Mucosa of rectum (tissue), 2 donors: ENCODE results near the gene LPP.

Experiments used
- H3K27ac ChIP-seq, 2 donors: one replicate each; pipeline ENCODE4 v1.7.0; 2013; ENCODE audit warnings: inconsistent platforms in 2 of 2, low read depth in 2 of 2, low read length in 2 of 2
- H3K27me3 ChIP-seq, 2 donors: one replicate each; pipeline ENCODE4 v1.7.0; 2013; ENCODE audit warnings: low read length in 2 of 2; ENCODE audit not compliant: control insufficient read depth in 2 of 2, insufficient read depth in 2 of 2
- H3K36me3 ChIP-seq, 2 donors: one replicate each; pipeline ENCODE4 v1.7.0; 2013; ENCODE audit warnings: low read length in 2 of 2; ENCODE audit not compliant: control insufficient read depth in 2 of 2, insufficient read depth in 2 of 2
- H3K4me1 ChIP-seq, 2 donors: one replicate each; pipeline ENCODE4 v1.7.0; 2013; ENCODE audit warnings: low read length in 2 of 2, mild to moderate bottlenecking in 1 of 2; ENCODE audit not compliant: control insufficient read depth in 2 of 2, insufficient read depth in 2 of 2
- H3K4me3 ChIP-seq, 2 donors: one replicate each; pipeline ENCODE4 v1.7.0; 2013; ENCODE audit warnings: low read length in 2 of 2
- H3K9ac ChIP-seq, 2 donors: one replicate each; pipeline ENCODE4 v1.7.0; 2013; ENCODE audit warnings: low read length in 2 of 2, low read depth in 1 of 2, mild to moderate bottlenecking in 1 of 2
- H3K9me3 ChIP-seq, 2 donors: one replicate each; pipeline ENCODE4 v1.7.0; 2013; ENCODE audit warnings: low read length in 2 of 2; ENCODE audit not compliant: control insufficient read depth in 2 of 2
- donor health status: healthy.
- donor health status: Normal muscosa, but diverticular disease.

LPP gene

DNA sequence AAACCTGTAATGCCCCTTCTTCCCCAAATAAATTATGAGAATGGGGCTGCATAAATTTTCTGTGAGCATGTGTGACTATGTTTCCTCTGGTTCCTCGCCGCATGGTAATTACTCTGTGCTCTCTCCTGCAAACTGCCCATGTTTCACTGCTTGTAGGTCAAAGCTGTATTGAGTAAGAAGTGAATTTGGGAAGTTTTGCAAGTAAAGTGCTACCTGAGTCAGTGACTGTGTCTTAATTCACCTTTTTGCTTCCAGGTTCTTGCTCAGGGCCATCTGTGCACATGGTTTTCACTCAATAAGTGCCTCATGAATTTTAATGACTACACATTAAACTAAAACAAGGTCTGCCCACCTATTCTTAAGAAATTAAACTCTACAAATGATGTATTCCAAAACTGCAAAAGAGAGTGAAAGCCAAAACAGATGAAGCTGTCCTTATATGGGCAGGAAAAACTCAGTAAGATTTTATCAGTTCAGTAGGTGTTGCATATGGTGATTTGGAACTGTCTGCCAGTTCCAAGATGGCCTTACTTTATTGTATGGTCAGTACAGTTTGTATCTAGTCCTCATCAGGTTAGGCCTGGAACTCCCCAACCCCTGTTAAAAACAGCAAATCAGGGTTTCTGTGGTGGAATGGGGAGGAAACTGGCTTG, 100.0 kb downstream of the LPP start:
- peak overlapping the region; percentile 29 to 41 for H3K27ac ChIP-seq

DNA sequence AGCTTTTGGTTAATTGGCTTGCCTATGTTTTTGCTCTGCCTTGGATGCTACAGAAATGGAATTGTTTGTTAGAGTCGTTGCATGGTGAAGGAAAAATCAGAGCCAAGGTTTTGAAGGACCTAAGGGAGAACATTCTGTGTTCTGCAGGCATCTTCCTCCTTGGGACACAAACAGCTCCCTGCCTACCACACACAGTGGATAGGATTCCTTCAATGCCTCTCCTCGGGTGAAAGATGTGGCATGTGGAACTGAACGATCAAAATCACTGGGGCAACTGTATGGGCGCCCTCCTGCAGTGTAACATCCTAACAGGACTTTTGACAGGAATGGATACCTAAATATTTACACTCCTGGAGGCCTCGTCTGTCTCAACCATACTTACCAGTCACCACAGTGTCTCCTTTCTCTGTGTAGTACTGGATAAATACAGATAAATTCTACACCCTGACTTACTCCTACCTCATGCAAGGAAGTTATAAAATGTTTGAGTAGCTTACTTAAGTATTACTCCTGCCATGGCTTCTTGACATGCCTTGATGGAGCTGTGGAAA, 100.6 kb downstream of the LPP start:
- Histone ChIP-seq H3K9ac (no peak overlapping the region), H3K27ac (peak overlapping the region in 1 of 2 donors; percentile 32), H3K27me3 (no peaks in the 10 kb centered on the region), H3K36me3 (peaks cover 0 to 3% of the 10 kb centered on the region in 2 donors), H3K9me3 (no peaks in the 10 kb centered on the region), H3K4me3 (no peak overlapping the region), H3K4me1 (peaks cover 21 to 50% of the 10 kb centered on the region in 2 donors)

More for the DNA sequence above, 100.0 kb downstream of the LPP start:
- no peaks in the 10 kb centered on the region for H3K9me3 ChIP-seq
- peak overlapping the region; percentile 33 to 51 for H3K4me3 ChIP-seq
- H3K36me3 ChIP-seq: peaks cover 0 to 3% of the 10 kb centered on the region in 2 donors
- H3K9ac ChIP-seq: no peak overlapping the region
- peaks cover 21 to 46% of the 10 kb centered on the region in 2 donors for H3K4me1 ChIP-seq
- no peaks in the 10 kb centered on the region for H3K27me3 ChIP-seq

DNA sequence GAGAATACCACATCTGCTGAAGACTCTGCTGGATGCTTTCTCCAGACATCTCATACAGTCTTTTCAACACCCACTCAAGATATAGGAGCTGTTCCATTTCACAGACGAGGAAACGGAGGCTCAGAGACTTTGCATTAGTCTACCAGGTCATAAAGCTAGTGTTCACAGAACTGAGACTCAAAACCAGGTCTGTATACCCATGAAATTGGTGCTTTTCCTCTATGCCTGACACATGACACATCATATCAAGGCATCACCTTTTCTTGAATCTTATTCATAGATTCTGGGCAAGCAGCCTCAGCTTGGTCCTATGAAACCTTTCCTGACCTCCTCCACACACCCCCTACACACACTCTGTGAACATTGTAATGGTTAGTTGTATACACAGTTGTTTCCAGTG, 101.2 kb downstream of the LPP start:
- peaks cover 0 to 3% of the 10 kb centered on the region in 2 donors for H3K36me3 ChIP-seq
- H3K4me1 ChIP-seq: peaks cover 18 to 50% of the 10 kb centered on the region in 2 donors
- H3K9me3 ChIP-seq: no peaks in the 10 kb centered on the region
- H3K4me3 ChIP-seq: no peak overlapping the region
- no peak overlapping the region for H3K27ac ChIP-seq
- H3K27me3 ChIP-seq: no peaks in the 10 kb centered on the region
- H3K9ac ChIP-seq: no peak overlapping the region

DNA sequence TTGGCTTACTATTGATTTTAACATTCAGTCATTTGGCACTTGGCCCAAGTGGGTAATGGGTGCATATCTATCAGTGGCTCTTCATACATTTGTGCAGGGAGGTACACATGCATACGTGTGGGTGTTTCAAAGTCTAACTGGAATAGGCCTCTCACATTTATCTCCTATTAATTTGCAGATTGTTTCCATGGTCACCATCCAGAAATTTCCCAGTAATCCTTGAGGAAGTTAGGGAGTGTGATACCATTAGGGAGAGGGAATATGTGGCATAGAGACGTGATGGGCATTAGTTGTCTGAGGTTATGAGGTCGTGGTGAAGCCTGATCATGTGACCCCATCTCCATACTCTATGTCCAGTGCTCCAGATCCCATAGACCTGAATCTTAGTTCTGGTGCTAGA, 102.8 kb downstream of the LPP start:
- Histone ChIP-seq H3K27ac (peak overlapping the region; percentile 61 to 63), H3K9me3 (no peaks in the 10 kb centered on the region), H3K9ac (no peak overlapping the region), H3K27me3 (no peaks in the 10 kb centered on the region), H3K4me3 (no peak overlapping the region), H3K4me1 (peaks cover 15 to 50% of the 10 kb centered on the region in 2 donors), H3K36me3 (peaks cover 0 to 3% of the 10 kb centered on the region in 2 donors)

DNA sequence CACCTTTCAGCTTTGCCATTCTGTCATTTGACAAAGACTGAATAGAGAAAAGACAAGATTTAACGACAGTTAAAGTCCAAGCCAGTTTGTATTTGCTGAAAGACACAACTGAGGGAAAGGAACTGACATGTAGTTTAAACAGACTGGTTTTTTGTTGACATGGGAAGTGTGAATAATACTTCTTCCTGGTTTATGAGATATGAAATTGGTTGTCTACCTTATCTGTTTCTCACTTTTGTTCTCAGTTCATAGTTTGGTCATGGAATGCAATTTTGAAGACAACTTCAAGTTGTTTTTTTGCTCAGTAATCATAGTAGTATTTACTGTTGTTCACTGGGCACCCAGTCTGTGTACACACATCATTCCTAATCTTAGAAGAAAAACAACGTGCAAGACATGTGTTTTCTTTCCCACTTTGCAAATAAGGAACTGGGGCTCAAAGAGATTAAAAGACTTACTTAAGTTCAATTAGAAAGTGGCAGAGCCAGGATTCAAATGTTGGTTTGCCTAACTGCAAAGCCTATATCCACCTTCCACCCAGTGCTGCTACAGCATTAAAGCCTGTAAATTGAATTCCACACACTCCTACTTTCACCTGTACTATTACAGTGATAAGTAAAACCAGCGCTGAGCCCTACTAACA, 103.5 kb downstream of the LPP start:
- Histone ChIP-seq H3K27ac (peak overlapping the region; percentile 61 to 63), H3K36me3 (peaks cover 0 to 3% of the 10 kb centered on the region in 2 donors)

DNA sequence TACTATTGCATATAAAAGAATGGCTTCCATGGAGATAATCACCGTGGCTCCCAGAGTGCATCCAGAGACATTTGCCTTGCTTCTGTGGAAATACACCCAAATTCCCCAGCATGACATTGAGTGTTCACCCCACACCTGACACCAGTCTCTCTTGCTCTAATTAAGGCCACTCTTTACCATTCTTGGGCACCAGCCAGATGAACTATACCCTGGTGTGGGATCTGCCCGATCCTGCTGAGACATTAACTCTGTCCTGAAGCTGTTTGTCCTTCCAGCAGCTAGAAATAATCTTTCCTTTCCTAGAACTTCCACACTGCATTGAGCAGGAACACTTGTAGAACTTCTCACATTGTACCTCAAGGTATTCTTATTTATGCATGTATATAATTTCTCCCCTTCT, 105.2 kb downstream of the LPP start:
- no peaks in the 10 kb centered on the region for H3K27me3 ChIP-seq
- peak overlapping the region in 1 of 2 donors; percentile 4 for H3K27ac ChIP-seq
- H3K36me3 ChIP-seq: peaks cover 0 to 3% of the 10 kb centered on the region in 2 donors
- H3K9ac ChIP-seq: no peak overlapping the region
- H3K4me3 ChIP-seq: no peak overlapping the region
- peaks cover 24 to 52% of the 10 kb centered on the region in 2 donors for H3K4me1 ChIP-seq
- H3K9me3 ChIP-seq: no peaks in the 10 kb centered on the region

More for the DNA sequence above, 103.5 kb downstream of the LPP start:
- no peaks in the 10 kb centered on the region for H3K9me3 ChIP-seq
- H3K27me3 ChIP-seq: no peaks in the 10 kb centered on the region
- peaks cover 15 to 50% of the 10 kb centered on the region in 2 donors for H3K4me1 ChIP-seq
- no peak overlapping the region for H3K9ac ChIP-seq
- peak overlapping the region in 1 of 2 donors; percentile 6 for H3K4me3 ChIP-seq

DNA sequence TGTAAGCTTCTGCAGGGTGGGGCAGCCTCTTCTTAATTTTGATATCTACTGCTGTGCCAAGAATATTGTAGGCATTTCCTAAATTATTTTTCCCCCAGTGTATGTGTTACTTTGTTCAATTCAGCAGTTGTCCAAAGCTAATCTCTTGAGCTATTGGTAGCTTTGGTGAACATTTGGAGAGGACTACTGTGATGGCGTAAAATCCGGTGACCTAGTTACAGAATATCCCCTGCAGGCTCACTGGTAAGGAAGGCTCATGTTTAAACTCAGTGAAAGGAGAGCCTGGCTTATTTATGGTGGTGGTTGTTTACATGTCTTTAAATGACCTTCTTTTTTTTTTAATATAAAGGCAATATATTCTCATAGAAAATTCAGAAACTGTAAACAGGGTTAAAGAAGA, 105.6 kb downstream of the LPP start:
- H3K9ac ChIP-seq: no peak overlapping the region
- H3K4me1 ChIP-seq: peaks cover 20 to 48% of the 10 kb centered on the region in 2 donors
- H3K9me3 ChIP-seq: no peaks in the 10 kb centered on the region
- peaks cover 0 to 3% of the 10 kb centered on the region in 2 donors for H3K36me3 ChIP-seq
- no peak overlapping the region for H3K27ac ChIP-seq
- H3K4me3 ChIP-seq: no peak overlapping the region
- H3K27me3 ChIP-seq: no peaks in the 10 kb centered on the region

DNA sequence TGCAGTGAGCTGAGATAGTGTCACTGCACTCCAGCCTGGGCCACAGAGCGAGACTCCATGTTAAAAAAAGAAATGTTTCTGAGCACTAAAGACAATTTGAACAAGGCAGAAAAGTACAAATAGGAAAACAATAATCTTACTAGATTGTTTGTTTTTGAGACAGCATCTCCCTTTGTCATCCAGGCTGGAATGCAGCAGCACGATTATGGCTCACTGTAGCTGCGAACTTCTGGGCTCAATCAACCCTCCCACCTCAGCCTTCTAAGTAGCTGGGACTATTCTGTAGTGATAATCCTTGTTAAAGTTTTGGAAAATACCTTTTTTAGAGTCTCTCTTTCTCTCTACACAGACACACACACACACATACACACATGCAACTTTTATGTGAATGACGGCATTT, 107.1 kb downstream of the LPP start:
- H3K9me3 ChIP-seq: no peaks in the 10 kb centered on the region
- H3K4me1 ChIP-seq: peaks cover 21 to 54% of the 10 kb centered on the region in 2 donors
- H3K4me3 ChIP-seq: no peak overlapping the region
- no peak overlapping the region for H3K27ac ChIP-seq
- H3K9ac ChIP-seq: no peak overlapping the region
- H3K27me3 ChIP-seq: no peaks in the 10 kb centered on the region
- H3K36me3 ChIP-seq: no peaks in the 10 kb centered on the region

DNA sequence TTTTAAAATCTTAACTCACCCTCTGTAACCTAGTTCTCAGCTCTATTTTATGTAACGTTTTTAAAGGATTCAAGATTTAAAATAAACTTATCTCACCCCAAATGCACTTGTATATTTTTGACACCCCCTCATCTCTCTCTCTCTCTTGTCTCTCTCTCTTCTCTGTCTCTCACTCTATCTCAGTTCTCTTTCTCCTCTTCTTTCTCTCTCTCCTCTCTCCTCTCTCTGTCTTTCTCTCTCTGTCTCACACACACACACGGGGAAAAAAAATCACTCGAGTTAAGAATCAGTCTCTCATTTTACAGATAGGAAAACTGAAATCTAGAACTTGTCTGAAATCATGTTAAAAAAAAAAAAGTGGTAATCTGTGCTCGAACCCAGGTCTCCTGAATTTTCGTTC, 108.5 kb downstream of the LPP start:
- Histone ChIP-seq H3K4me1 (peaks cover 23 to 53% of the 10 kb centered on the region in 2 donors), H3K9ac (no peak overlapping the region), H3K27ac (no peak overlapping the region)

More for the DNA sequence above, 108.5 kb downstream of the LPP start:
- Histone ChIP-seq H3K36me3 (no peaks in the 10 kb centered on the region), H3K27me3 (no peaks in the 10 kb centered on the region), H3K4me3 (no peak overlapping the region), H3K9me3 (no peaks in the 10 kb centered on the region)
